BLaER1 (cell line): ENCODE measurements around the gene OR13J1.
"Not testable (repeated sequence)": the region's sequence is repeated elsewhere in the genome, so short reads cannot be mapped to it uniquely, and the experiment has no call there.

Source experiments
- H3K27ac ChIP-seq: shearing (Covaris generic); formaldehyde crosslinking; 2 replicates; pipeline ENCODE4 v1.8.1; 2022
- H3K27me3 ChIP-seq: shearing (Covaris generic); formaldehyde crosslinking; 2 replicates; pipeline ENCODE4 v1.8.1; 2022
- H3K36me3 ChIP-seq: shearing (Covaris generic); formaldehyde crosslinking; 2 replicates; pipeline ENCODE4 v1.8.1; 2022
- H3K4me1 ChIP-seq: shearing (Covaris generic); formaldehyde crosslinking; 2 replicates; pipeline ENCODE4 v1.8.1; 2022
- H3K4me2 ChIP-seq: shearing (Covaris generic); formaldehyde crosslinking; 2 replicates; pipeline ENCODE4 v1.8.1; 2022
- H3K4me3 ChIP-seq: shearing (Covaris generic); formaldehyde crosslinking; 2 replicates; pipeline ENCODE4 v1.8.1; 2022
- H3K9ac ChIP-seq: shearing (Covaris generic); formaldehyde crosslinking; 2 replicates; pipeline ENCODE4 v1.8.1; 2022
- H3K9me3 ChIP-seq: shearing (Covaris generic); formaldehyde crosslinking; 2 replicates; pipeline ENCODE4 v1.8.1; 2022
- H4K20me1 ChIP-seq: shearing (Covaris generic); formaldehyde crosslinking; 2 replicates; pipeline ENCODE4 v1.8.1; 2022
- Cebpa-rat ChIP-seq: shearing (Covaris generic); IDR thresholded peaks from 2 replicates; pipeline ENCODE4 v1.8.1; 2022

OR13J1 gene

GRCh38 chr9:35905051-35905781 is 35.0 kb upstream of the OR13J1 start:
- TF ChIP-seq Cebpa-rat: no peak
- Histone ChIP-seq H3K4me3 (no peak overlapping the region), H3K27me3 (no peaks in the 10 kb centered on the region), H3K36me3 (no peaks in the 10 kb centered on the region), H3K9me3 (no peaks in the 10 kb centered on the region), H4K20me1 (no peaks in the 10 kb centered on the region), H3K4me2 (no peak overlapping the region), H3K4me1 (peaks cover 35% of the 10 kb centered on the region), H3K27ac (no peak overlapping the region), H3K9ac (no peak overlapping the region)

DNA sequence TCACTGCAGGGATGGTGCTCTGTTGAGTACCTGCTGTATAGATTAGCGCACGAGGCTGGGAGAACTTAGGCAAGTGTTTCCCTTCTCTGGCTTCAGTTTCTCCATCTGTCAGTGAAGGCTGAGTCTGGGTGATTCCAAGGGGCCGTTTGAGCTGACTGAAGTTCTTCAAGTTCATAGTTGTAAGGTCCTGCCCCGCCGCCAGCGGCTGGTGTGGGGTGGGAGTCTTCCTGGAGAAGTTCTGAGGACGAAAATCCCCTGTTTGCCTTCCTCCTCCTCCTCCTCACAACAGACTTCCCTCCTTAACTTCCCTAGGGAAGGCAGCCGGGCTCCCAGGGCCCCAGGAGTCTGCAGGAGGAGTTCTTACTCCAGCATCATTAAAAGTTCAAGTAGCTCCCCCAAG is 34.1 kb upstream of the OR13J1 start:
- Histone ChIP-seq H3K9ac (no peak overlapping the region), H3K27me3 (no peaks in the 10 kb centered on the region), H3K4me1 (peaks cover 27% of the 10 kb centered on the region), H3K27ac (no peak overlapping the region), H3K4me2 (no peak overlapping the region), H3K4me3 (no peak overlapping the region), H4K20me1 (no peaks in the 10 kb centered on the region), H3K9me3 (no peaks in the 10 kb centered on the region), H3K36me3 (no peaks in the 10 kb centered on the region)
- no peak for TF ChIP-seq Cebpa-rat

DNA sequence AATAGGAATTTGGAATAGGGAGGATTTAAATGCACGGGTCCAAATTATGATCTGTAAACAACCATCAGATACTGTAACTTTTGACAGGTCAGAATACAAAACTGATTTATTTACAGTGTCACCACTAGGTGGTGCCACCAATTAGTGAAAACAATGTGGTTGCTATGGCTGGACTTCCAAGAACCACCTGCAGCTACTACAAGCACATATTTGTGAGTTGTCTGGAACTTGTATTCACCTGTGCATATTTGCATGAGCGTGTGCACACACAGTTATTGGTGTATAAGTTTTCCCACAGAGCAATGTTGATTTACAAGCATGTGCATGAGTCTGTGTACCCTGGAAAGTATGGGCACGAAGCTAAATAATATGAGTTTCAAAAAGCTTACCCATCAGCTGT is 32.8 kb upstream of the OR13J1 start:
- H3K27ac ChIP-seq: no peak overlapping the region
- peaks cover 14% of the 10 kb centered on the region for H3K4me1 ChIP-seq
- no peaks in the 10 kb centered on the region for H3K9me3 ChIP-seq
- no peaks in the 10 kb centered on the region for H4K20me1 ChIP-seq
- no peak for TF ChIP-seq Cebpa-rat
- no peaks in the 10 kb centered on the region for H3K36me3 ChIP-seq
- no peaks in the 10 kb centered on the region for H3K27me3 ChIP-seq
- no peak overlapping the region for H3K4me2 ChIP-seq
- no peak overlapping the region for H3K9ac ChIP-seq
- no peak overlapping the region for H3K4me3 ChIP-seq

- Histone ChIP-seq H3K9ac (no peak overlapping the region), H3K4me1 (peaks cover 6% of the 10 kb centered on the region; the same call in 1 of the 2 replicates), H3K27me3 (no peaks in the 10 kb centered on the region), H3K4me2 (no peak overlapping the region), H4K20me1 (no peaks in the 10 kb centered on the region), H3K36me3 (no peaks in the 10 kb centered on the region), H3K9me3 (no peaks in the 10 kb centered on the region), H3K4me3 (no peak overlapping the region), H3K27ac (no peak overlapping the region)
- TF ChIP-seq Cebpa-rat: no peak
These were observed 28.8 kb upstream of the OR13J1 start for GRCh38 chr9:35899021-35899420.

DNA sequence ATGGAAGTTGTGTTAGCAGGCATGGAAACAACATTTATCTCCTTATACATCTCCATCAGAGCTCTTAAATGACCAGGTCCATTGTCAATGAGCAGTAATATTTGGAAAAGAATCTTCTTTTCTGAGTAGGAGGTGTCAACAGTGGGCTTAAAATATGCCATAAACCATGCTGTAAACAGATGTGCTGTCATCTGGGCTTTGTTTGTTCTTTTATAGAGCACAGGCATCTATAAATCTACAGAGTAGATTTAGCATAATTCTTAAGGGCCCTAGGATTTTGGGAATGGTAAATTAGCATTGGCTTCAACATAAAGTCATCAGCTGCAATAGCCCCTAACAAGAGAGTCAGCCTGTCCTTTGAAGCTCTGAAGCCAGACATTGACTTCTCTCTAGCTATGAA is 28.1 kb upstream of the OR13J1 start:
- no peaks in the 10 kb centered on the region for H3K27me3 ChIP-seq
- peaks cover 6% of the 10 kb centered on the region; the same call in 1 of the 2 replicates for H3K4me1 ChIP-seq
- no peaks in the 10 kb centered on the region for H4K20me1 ChIP-seq
- no peaks in the 10 kb centered on the region for H3K36me3 ChIP-seq
- no peaks in the 10 kb centered on the region for H3K9me3 ChIP-seq
- no peak for TF ChIP-seq Cebpa-rat
- H3K4me2 ChIP-seq: no peak overlapping the region
- no peak overlapping the region for H3K9ac ChIP-seq
- no peak overlapping the region for H3K4me3 ChIP-seq
- H3K27ac ChIP-seq: no peak overlapping the region

- not testable (repeated sequence) for H3K4me3 ChIP-seq, H3K27me3 ChIP-seq, H3K36me3 ChIP-seq, H3K4me1 ChIP-seq, H4K20me1 ChIP-seq, H3K27ac ChIP-seq, H3K9me3 ChIP-seq, H3K9ac ChIP-seq, H3K4me2 ChIP-seq
These were observed 27.3 kb upstream of the OR13J1 start for GRCh38 chr9:35897376-35898099.

- H3K9me3 ChIP-seq: no peaks in the 10 kb centered on the region
- H3K4me2 ChIP-seq: no peak overlapping the region
- H3K4me3 ChIP-seq: no peak overlapping the region
- H4K20me1 ChIP-seq: no peaks in the 10 kb centered on the region
- no peak overlapping the region for H3K9ac ChIP-seq
- no peaks in the 10 kb centered on the region for H3K27me3 ChIP-seq
- TF ChIP-seq Cebpa-rat: no peak
- no peaks in the 10 kb centered on the region for H3K36me3 ChIP-seq
- H3K27ac ChIP-seq: no peak overlapping the region
- peaks cover 6% of the 10 kb centered on the region; the same call in 1 of the 2 replicates for H3K4me1 ChIP-seq
These were observed 26.4 kb upstream of the OR13J1 start for GRCh38 chr9:35896570-35896969.

- Histone ChIP-seq H3K9me3 (no peaks in the 10 kb centered on the region), H3K27me3 (no peaks in the 10 kb centered on the region), H3K4me1 (no peaks in the 10 kb centered on the region), H3K4me3 (no peak overlapping the region), H4K20me1 (no peaks in the 10 kb centered on the region), H3K4me2 (no peak overlapping the region), H3K27ac (no peak overlapping the region), H3K36me3 (no peaks in the 10 kb centered on the region), H3K9ac (no peak overlapping the region)
- TF ChIP-seq Cebpa-rat: no peak
These were observed 21.9 kb upstream of the OR13J1 start for GRCh38 chr9:35892051-35892450.

DNA sequence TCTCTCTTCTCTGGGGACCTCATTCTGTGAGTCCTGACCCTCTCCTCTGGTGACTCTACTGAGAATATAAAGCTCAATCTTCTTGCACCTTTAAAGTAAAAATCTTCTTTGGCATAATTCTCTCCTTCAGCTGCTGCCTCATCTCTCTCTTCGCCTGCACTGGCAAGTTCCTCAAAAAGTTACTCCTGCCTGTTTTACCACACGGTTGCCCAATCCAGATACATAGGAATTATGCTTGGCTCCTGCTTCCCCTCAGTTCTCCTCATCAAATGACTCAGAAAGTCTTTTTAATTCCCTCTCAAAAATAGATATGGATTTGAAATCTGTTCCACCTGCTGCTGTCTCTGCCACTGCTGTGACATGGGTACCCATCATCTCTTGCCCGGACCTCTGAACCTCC is 21.4 kb upstream of the OR13J1 start:
- H3K36me3 ChIP-seq: no peaks in the 10 kb centered on the region
- no peak overlapping the region for H3K4me3 ChIP-seq
- H3K4me2 ChIP-seq: no peak overlapping the region
- no peaks in the 10 kb centered on the region for H3K9me3 ChIP-seq
- no peaks in the 10 kb centered on the region for H3K27me3 ChIP-seq
- no peaks in the 10 kb centered on the region for H3K4me1 ChIP-seq
- H3K9ac ChIP-seq: no peak overlapping the region
- H4K20me1 ChIP-seq: no peaks in the 10 kb centered on the region
- no peak overlapping the region for H3K27ac ChIP-seq
- no peak for TF ChIP-seq Cebpa-rat

DNA sequence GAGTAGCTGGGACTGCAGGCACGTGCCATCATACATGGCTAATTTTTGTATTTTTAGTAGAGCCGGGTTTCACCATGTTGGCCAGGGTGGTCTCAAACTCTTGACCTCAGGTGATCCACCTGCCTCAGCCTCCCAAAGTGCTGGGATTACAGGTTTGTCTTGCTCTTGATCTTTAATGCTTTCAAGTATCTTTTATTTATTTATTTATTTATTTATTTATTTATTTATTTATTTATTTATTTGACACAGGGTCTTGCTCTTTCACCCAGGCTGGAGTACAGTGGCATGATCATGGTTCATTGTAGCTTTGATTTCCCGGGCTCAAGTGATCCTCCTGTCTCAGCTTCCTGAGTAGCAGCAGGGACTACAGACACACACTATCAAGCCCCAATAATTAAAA is 14.7 kb upstream of the OR13J1 start:
- H3K4me1 ChIP-seq, H3K4me3 ChIP-seq, H4K20me1 ChIP-seq, H3K4me2 ChIP-seq, H3K27ac ChIP-seq, H3K9ac ChIP-seq, H3K36me3 ChIP-seq, H3K9me3 ChIP-seq, H3K27me3 ChIP-seq: not testable (repeated sequence)
